ENCODE results near the gene TMEFF1.

DNA sequence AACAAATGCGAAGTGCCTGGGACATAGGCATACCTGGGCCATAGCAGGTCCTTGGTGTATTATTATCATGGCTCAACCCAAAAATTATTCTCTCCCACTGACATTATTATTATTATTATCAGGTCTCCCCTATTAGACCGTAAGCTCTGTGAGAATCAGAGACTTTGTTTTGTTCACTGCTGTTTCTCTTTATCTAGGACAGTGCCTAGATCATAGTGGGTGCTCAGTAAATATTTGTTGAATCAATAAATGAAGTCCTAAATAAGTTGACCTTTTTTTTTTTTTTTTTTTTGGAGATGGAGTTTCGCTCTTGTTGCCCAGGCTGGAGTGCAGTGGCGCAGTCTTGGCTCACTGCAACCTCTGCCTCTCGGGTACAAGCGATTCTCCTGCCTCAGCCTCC lies 4.9 kb upstream of the TMEFF1 start:
- TF ChIP-seq ARNT (IDR thresholded peaks at IDR 0.05): no peak
- TF ChIP-seq BHLHE40 (IDR thresholded peaks at IDR 0.05; ENCODE audit: borderline replicate concordance): no peak
- TF ChIP-seq NFRKB (IDR thresholded peaks at IDR 0.05): no peak
- no peak for TF ChIP-seq LEF1 (IDR thresholded peaks at IDR 0.05; ENCODE audit: borderline replicate concordance)
- TF ChIP-seq FOXA1 (IDR thresholded peaks at IDR 0.05): no peak
- TF ChIP-seq SUZ12 (IDR thresholded peaks at IDR 0.05): no peak
- TF ChIP-seq FOXM1 (IDR thresholded peaks at IDR 0.05; ENCODE audit: borderline replicate concordance): no peak
- no peak for TF ChIP-seq TARDBP (IDR thresholded peaks at IDR 0.05)
- no peak for TF ChIP-seq FOXK2 (IDR thresholded peaks at IDR 0.05)
- no peak for TF ChIP-seq SP1 (IDR thresholded peaks at IDR 0.05)
- TF ChIP-seq HDGF (IDR thresholded peaks at IDR 0.05; ENCODE audit: borderline replicate concordance): no peak
- no peak for TF ChIP-seq ELF4 (IDR thresholded peaks at IDR 0.05)

Data from HEK293T (cell line).